Subcutaneous adipose tissue (tissue), 4 donors: ENCODE data around the gene ATXN7L1. TPM values are rescaled to one million over a fixed set of nuclear protein-coding genes. Genes with fewer than 3 reads are reported as not detected.

ENCODE experiments used
- CTCF ChIP-seq: fragments of 450-650 bp; IDR thresholded peaks from one replicate; pipeline ENCODE4 v1.5.1; 2016; ENCODE audit warnings: low read depth, mild to moderate bottlenecking, control low read depth, antibody characterized with exemption, moderate library complexity
- total RNA-seq, 4 donors: library from RNA; depleted of rRNA; stranded (reverse); fragments of >200 nt; gene quantifications; one replicate each; pipeline ENCODE4 v1.1.0, GENCODE V29; 2016

The ATXN7L1 gene
- total RNA-seq, result 10 to 100 TPM; 11.5 to 29.2 (median 13.3) TPM

- no peak for TF ChIP-seq CTCF
Observed at GRCh38 chr7:105876091-105876963, at the start of gene ATXN7L1. TSS of gene ATXN7L1 (minus strand) at chr7:105876599. CDS start at chr7:105876558, 41 bp downstream.

- no peak for TF ChIP-seq CTCF
Observed at GRCh38 chr7:105926131-105926530, 49.7 kb upstream of the ATXN7L1 start.

- no peak for TF ChIP-seq CTCF
Observed at GRCh38 chr7:105924945-105925344, 48.5 kb upstream of the ATXN7L1 start.

- TF ChIP-seq CTCF, result no peak
Observed at GRCh38 chr7:105920766-105921165, 44.4 kb upstream of the ATXN7L1 start.

GRCh38 chr7:105917659-105918058, 41.3 kb upstream of the ATXN7L1 start:
- TF ChIP-seq CTCF, result no peak

GRCh38 chr7:105916603-105917002, 40.2 kb upstream of the ATXN7L1 start:
- no peak for TF ChIP-seq CTCF

- TF ChIP-seq CTCF, result no peak
Observed at GRCh38 chr7:105913947-105914346, 37.5 kb upstream of the ATXN7L1 start.
